ENCODE measurements around the gene TDO2.

DNA sequence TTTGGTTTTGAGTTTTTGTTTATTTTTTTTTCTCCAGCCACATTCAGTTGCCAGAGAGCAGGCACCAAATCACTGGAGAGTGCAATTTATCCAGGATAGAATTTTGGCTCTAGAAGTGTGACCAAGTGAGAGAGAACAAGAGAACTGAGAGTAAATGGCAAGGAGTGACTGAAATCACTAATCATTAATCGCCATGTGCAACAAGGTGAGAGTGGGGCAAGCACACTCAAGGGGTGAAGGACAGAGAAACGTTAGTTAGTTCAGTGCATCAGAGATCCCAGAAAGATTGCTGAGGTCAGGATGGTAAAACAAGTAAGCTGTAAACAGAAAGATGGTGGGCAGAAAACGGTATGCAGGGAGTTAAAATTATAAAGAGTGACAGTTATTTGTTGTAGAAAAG is 19.6 kb upstream of the TDO2 start:
- TF ChIP-seq POLR2AphosphoS5 (IDR thresholded peaks at IDR 0.05; ENCODE audit: low read depth, low read length) = no peak
- TF ChIP-seq POLR2A (IDR thresholded peaks at IDR 0.05; ENCODE audit: low read depth, low read length) = no peak
- no peak for TF ChIP-seq TAF1 (IDR thresholded peaks at IDR 0.05; ENCODE audit: borderline replicate concordance, low read depth, low read length)

All from GM12892 (cell line).